ENCODE data around the gene ARHGAP32. TPM values are rescaled to one million over a fixed set of nuclear protein-coding genes. Genes with fewer than 3 reads are reported as not detected.

The ARHGAP32 gene
- total RNA-seq, 4 donors from 2014 or later: 10.9 to 28.0 (median 19.2) TPM

- 95% methylated on average over 9 of the region's 9 CpGs for WGBS, 2 donors
- TF ChIP-seq CTCF (IDR thresholded peaks at IDR 0.05): no peak
- no peak for TF ChIP-seq POLR2A (IDR thresholded peaks at IDR 0.05)
- no peak for TF ChIP-seq EP300 (IDR thresholded peaks at IDR 0.05)
- no peak overlapping the region for H3K27ac ChIP-seq
- DNase-seq (ENCODE audit: low spot score in 2 of 2): no peak
- H3K36me3 ChIP-seq: peaks cover 0 to 33% (median 0%) of the 10 kb centered on the region in 3 donors
- no peaks in the 10 kb centered on the region for H3K27me3 ChIP-seq
- H3K4me1 ChIP-seq: peaks cover 0 to 6% (median 0%) of the 10 kb centered on the region in 4 donors
- H3K4me3 ChIP-seq: no peak overlapping the region
- H3K9me3 ChIP-seq: peaks cover 0 to 72% (median 13%) of the 10 kb centered on the region in 4 donors
Measured at GRCh38 chr11:129155745-129156144, 36.4 kb downstream of the ARHGAP32 start.

GRCh38 chr11:129148487-129148886, 43.6 kb downstream of the ARHGAP32 start:
- WGBS, 2 donors: 75 to 93% methylated on average over 2 of the region's 2 CpGs
- DNase-seq (ENCODE audit: low spot score in 2 of 2): no peak
- peaks cover 0 to 37% (median 14%) of the 10 kb centered on the region in 4 donors for H3K9me3 ChIP-seq

GRCh38 chr11:129146191-129146590, 45.9 kb downstream of the ARHGAP32 start:
- Histone ChIP-seq H3K4me3 (no peak overlapping the region), H3K36me3 (no peaks in the 10 kb centered on the region), H3K27ac (no peak overlapping the region), H3K9me3 (peaks cover 0 to 14% (median 5%) of the 10 kb centered on the region in 4 donors), H3K27me3 (no peaks in the 10 kb centered on the region), H3K4me1 (peaks cover 0 to 23% (median 10%) of the 10 kb centered on the region in 4 donors)
- no peak for TF ChIP-seq POLR2A (IDR thresholded peaks at IDR 0.05)
- TF ChIP-seq CTCF (IDR thresholded peaks at IDR 0.05): no peak
- TF ChIP-seq EP300 (IDR thresholded peaks at IDR 0.05): no peak
- WGBS, 2 donors: 63 to 64% methylated on average over 2 of the region's 2 CpGs
- DNase-seq (ENCODE audit: low spot score in 2 of 2): no peak

More at GRCh38 chr11:129148487-129148886, 43.6 kb downstream of the ARHGAP32 start:
- H3K4me1 ChIP-seq: peaks cover 0 to 6% (median 0%) of the 10 kb centered on the region in 4 donors
- TF ChIP-seq EP300 (IDR thresholded peaks at IDR 0.05): no peak
- no peak for TF ChIP-seq CTCF (IDR thresholded peaks at IDR 0.05)
- no peak for TF ChIP-seq POLR2A (IDR thresholded peaks at IDR 0.05)
- no peak overlapping the region for H3K27ac ChIP-seq
- H3K4me3 ChIP-seq: no peak overlapping the region
- no peaks in the 10 kb centered on the region for H3K27me3 ChIP-seq
- no peaks in the 10 kb centered on the region for H3K36me3 ChIP-seq

GRCh38 chr11:129145276-129145675, 46.8 kb downstream of the ARHGAP32 start:
- Histone ChIP-seq H3K9me3 (peaks cover 0 to 4% (median under 1%) of the 10 kb centered on the region in 4 donors), H3K4me3 (no peak overlapping the region), H3K4me1 (peaks cover 0 to 28% (median 10%) of the 10 kb centered on the region in 4 donors), H3K27me3 (no peaks in the 10 kb centered on the region), H3K27ac (peak overlapping the region in 1 of 4 donors; percentile 61), H3K36me3 (no peaks in the 10 kb centered on the region)
- no peak for TF ChIP-seq POLR2A (IDR thresholded peaks at IDR 0.05)
- no peak for TF ChIP-seq CTCF (IDR thresholded peaks at IDR 0.05)
- DNase-seq (ENCODE audit: low spot score in 2 of 2): no peak

GRCh38 chr11:129144256-129144655, 47.9 kb downstream of the ARHGAP32 start:
- WGBS, 2 donors: 78 to 82% methylated on average over 2 of the region's 2 CpGs
- no peak for DNase-seq (ENCODE audit: low spot score in 2 of 2)
- Histone ChIP-seq H3K36me3 (no peaks in the 10 kb centered on the region), H3K27ac (peak overlapping the region in 2 of 4 donors; percentile 66 to 87), H3K9me3 (peaks cover 0 to 3% (median 0%) of the 10 kb centered on the region in 4 donors), H3K27me3 (no peaks in the 10 kb centered on the region), H3K4me1 (peaks cover 0 to 28% (median 10%) of the 10 kb centered on the region in 4 donors), H3K4me3 (no peak overlapping the region)
- no peak for TF ChIP-seq POLR2A (IDR thresholded peaks at IDR 0.05)
- TF ChIP-seq EP300 (IDR thresholded peaks at IDR 0.05): no peak
